Tibial artery (tissue), 4 donors: ENCODE measurements around the gene GNAI3.

Experiments used
- DNase-seq, 2 donors: peaks; one replicate each; pipeline ENCODE4 v3.0.0-alpha.2; 2019
- H3K27ac ChIP-seq, 2 donors: fragments of 200-600 bp; sonication (generic) in 1 of 2; 1 replicate in 1 of 2; 2 replicates in 1 of 2; pipeline ENCODE4 v1.5.1; 2018 to 2019; ENCODE audit warnings: mild to moderate bottlenecking in 1 of 2
- H3K27me3 ChIP-seq, 2 donors: fragments of 200-600 bp; sonication (generic) in 1 of 2; one replicate each; pipeline versions ENCODE4 v1.5.1 to v1.6.0; 2016 to 2019
- H3K36me3 ChIP-seq, 3 donors: fragments of 200-600 bp; sonication (generic) in 2 of 3; one replicate each; pipeline ENCODE4 v1.5.1; 2016 to 2019; ENCODE audit warnings: mild to moderate bottlenecking in 2 of 3
- H3K4me1 ChIP-seq, 4 donors: fragments of 200-600 bp; sonication (generic) in 2 of 4; 1 replicate in 3 of 4; 2 replicates in 1 of 4; pipeline ENCODE4 v1.5.1; 2016 to 2019
- H3K4me3 ChIP-seq, 2 donors: fragments of 200-600 bp; sonication (generic) in 1 of 2; 1 replicate in 1 of 2; 2 replicates in 1 of 2; pipeline ENCODE4 v1.5.1; 2018 to 2019; ENCODE audit warnings: mild to moderate bottlenecking in 2 of 2
- H3K9me3 ChIP-seq, 3 donors: fragments of 200-600 bp; sonication (generic) in 1 of 3; one replicate each; pipeline ENCODE4 v1.5.1; 2016 to 2019
- CTCF ChIP-seq, 2 experiments: fragments of 200-600 bp in 1 of 2; fragments of 450-650 bp in 1 of 2; IDR thresholded peaks; one replicate each; pipeline ENCODE4 v1.5.1; 2017 to 2019; ENCODE audit warnings: antibody characterized with exemption in 2 of 2, mild to moderate bottlenecking in 1 of 2, moderate library complexity in 1 of 2
- intact Hi-C: fragments of 100-400 bp; cut with DNase I; formaldehyde crosslinking; loops from one replicate; pipeline ENCODE4 v1.15.0; 2023; ENCODE audit warnings: low total_unique reads

The GNAI3 gene

GRCh38 chr1:109634771-109635750, 86.6 kb downstream of the GNAI3 start:
- no peaks in the 10 kb centered on the region for H3K27me3 ChIP-seq
- peak in 1 of 2 donors; percentile 51 for DNase-seq
- no peak overlapping the region for H3K27ac ChIP-seq
- intact Hi-C loops: loop anchor here (5.0 kb wide), 1 partner anchor 347 kb away; the partner anchor contains the start of gene AHCYL1
- TF ChIP-seq CTCF (IDR thresholded peaks at IDR 0.05): no peak
- no peak overlapping the region for H3K4me3 ChIP-seq
- H3K36me3 ChIP-seq: peaks cover 7 to 24% (median 12%) of the 10 kb centered on the region in 3 donors
- peaks cover 0 to 8% (median 0%) of the 10 kb centered on the region in 4 donors for H3K4me1 ChIP-seq
- H3K9me3 ChIP-seq: no peaks in the 10 kb centered on the region

- peaks cover 0 to 8% (median 0%) of the 10 kb centered on the region in 4 donors for H3K4me1 ChIP-seq
- no peak for DNase-seq
- no peak for TF ChIP-seq CTCF (IDR thresholded peaks at IDR 0.05)
- H3K27me3 ChIP-seq: no peaks in the 10 kb centered on the region
- no peak overlapping the region for H3K27ac ChIP-seq
- peaks cover 4 to 18% (median 9%) of the 10 kb centered on the region in 3 donors for H3K36me3 ChIP-seq
- intact Hi-C loops: loop anchor here (5.0 kb wide), 1 partner anchor 346 kb away; the partner anchor contains the start of gene AHCYL1
- H3K9me3 ChIP-seq: no peaks in the 10 kb centered on the region
- no peak overlapping the region for H3K4me3 ChIP-seq
These were observed 87.4 kb downstream of the GNAI3 start for GRCh38 chr1:109635862-109636200.

GRCh38 chr1:109636201-109636952, 88.0 kb downstream of the GNAI3 start:
- H3K4me1 ChIP-seq: peaks cover 0 to 8% (median 0%) of the 10 kb centered on the region in 4 donors
- TF ChIP-seq CTCF (IDR thresholded peaks at IDR 0.05): no peak
- no peak overlapping the region for H3K4me3 ChIP-seq
- no peaks in the 10 kb centered on the region for H3K27me3 ChIP-seq
- peak in 1 of 2 donors; percentile 44 for DNase-seq
- H3K9me3 ChIP-seq: no peaks in the 10 kb centered on the region
- intact Hi-C loops: loop anchor here (5.0 kb wide), 1 partner anchor 346 kb away; the partner anchor contains the start of gene AHCYL1
- H3K36me3 ChIP-seq: peaks cover 0 to 12% (median 4%) of the 10 kb centered on the region in 3 donors
- no peak overlapping the region for H3K27ac ChIP-seq

GRCh38 chr1:109637446-109637845, 89.0 kb downstream of the GNAI3 start:
- H3K4me3 ChIP-seq: no peak overlapping the region
- no peaks in the 10 kb centered on the region for H3K9me3 ChIP-seq
- peaks cover 0 to 2% (median 0%) of the 10 kb centered on the region in 3 donors for H3K36me3 ChIP-seq
- H3K4me1 ChIP-seq: peaks cover 0 to 8% (median 0%) of the 10 kb centered on the region in 4 donors
- no peak overlapping the region for H3K27ac ChIP-seq
- no peaks in the 10 kb centered on the region for H3K27me3 ChIP-seq
- no peak for TF ChIP-seq CTCF (IDR thresholded peaks at IDR 0.05)
- intact Hi-C loops: loop anchor here (5.0 kb wide), 1 partner anchor 345 kb away; the partner anchor contains the start of gene AHCYL1
- peak in 1 of 2 donors; percentile 35 for DNase-seq

GRCh38 chr1:109639063-109639840, 90.8 kb downstream of the GNAI3 start:
- Histone ChIP-seq H3K27ac (no peak overlapping the region), H3K36me3 (no peaks in the 10 kb centered on the region), H3K4me3 (no peak overlapping the region), H3K9me3 (no peaks in the 10 kb centered on the region), H3K4me1 (peaks cover 0 to 17% (median 6%) of the 10 kb centered on the region in 4 donors), H3K27me3 (no peaks in the 10 kb centered on the region)
- TF ChIP-seq CTCF (IDR thresholded peaks at IDR 0.05): no peak
- peak in 1 of 2 donors; percentile 45 for DNase-seq
- intact Hi-C loops: loop anchor here (5.0 kb wide), 1 partner anchor 343 kb away; the partner anchor contains the start of gene AHCYL1
